OCI-LY7 (cell line): ENCODE measurements around the gene BRD1. TPM values are rescaled to one million over a fixed set of nuclear protein-coding genes. Genes with fewer than 3 reads are reported as not detected.

Experiments used
- BruUV-seq: library from RNA; stranded (reverse); fragments of 400-500 nt; replicated peaks from 2 replicates; lab custom pipeline; 2021; lab: Mats Ljungman, UMichigan
- CTCF ChIA-PET: fragments of 300-600 bp; sonication (Branson Sonifier 250); formaldehyde crosslinking; loops from one replicate; lab custom pipeline; 2022; ENCODE audit warnings: antibody characterized with exemption; ENCODE audit not compliant: unreplicated experiment; lab: Charles Lee
- POLR2A ChIA-PET: fragments of 300-600 bp; sonication (Branson Sonifier 250); formaldehyde crosslinking; loops from one replicate; lab custom pipeline; 2022; ENCODE audit warnings: antibody characterized with exemption; lab: Charles Lee
- DNase-seq: peaks from one replicate; pipeline ENCODE4 v3.0.0-alpha.2; 2015; ENCODE audit warnings: low spot score
- H2AFZ ChIP-seq: fragments of 200-600 bp; sonication (generic), shearing (Covaris generic); 2 replicates; pipeline ENCODE4 v1.6.1; 2014; ENCODE audit warnings: mild to moderate bottlenecking, antibody characterized with exemption, low read length, moderate library complexity
- H3K27ac ChIP-seq: fragments of 200-600 bp; sonication (generic); 2 replicates; pipeline ENCODE4 v1.5.1; 2014; ENCODE audit warnings: mixed run types, low read depth, mild to moderate bottlenecking, moderate library complexity, low read length, inconsistent platforms; ENCODE audit not compliant: poor library complexity, severe bottlenecking
- H3K36me3 ChIP-seq: fragments of 200-600 bp; sonication (generic); 2 replicates; pipeline ENCODE4 v1.6.1; 2014; ENCODE audit warnings: mild to moderate bottlenecking, antibody characterized with exemption, low read length, moderate library complexity, mixed read lengths; ENCODE audit not compliant: insufficient read depth
- H3K4me1 ChIP-seq: fragments of 200-600 bp; sonication (generic); 2 replicates; pipeline ENCODE4 v1.5.1; 2014; ENCODE audit warnings: mild to moderate bottlenecking, low read length; ENCODE audit not compliant: insufficient read depth, poor library complexity, severe bottlenecking
- H3K4me2 ChIP-seq: fragments of 200-600 bp; sonication (generic); 2 replicates; pipeline ENCODE4 v1.6.1; 2014; ENCODE audit warnings: mild to moderate bottlenecking, low read length
- H3K4me3 ChIP-seq: fragments of 200-600 bp; sonication (generic); 2 replicates; pipeline ENCODE4 v1.5.1; 2014; ENCODE audit warnings: mild to moderate bottlenecking, low read depth, low read length; ENCODE audit not compliant: poor library complexity, severe bottlenecking
- H3K79me2 ChIP-seq: fragments of 200-600 bp; sonication (generic); 2 replicates; pipeline ENCODE4 v1.6.1; 2016; ENCODE audit warnings: low read depth, mild to moderate bottlenecking, low read length, moderate library complexity, mixed read lengths; ENCODE audit not compliant: insufficient read depth
- H3K9me2 ChIP-seq: fragments of 200-600 bp; sonication (generic); 2 replicates; pipeline ENCODE4 v1.6.1; 2016; ENCODE audit warnings: mild to moderate bottlenecking, low read length, mixed read lengths; ENCODE audit not compliant: insufficient read depth
- H3K9me3 ChIP-seq: fragments of 200-600 bp; sonication (generic); 2 replicates; pipeline ENCODE4 v1.6.1; 2014; ENCODE audit warnings: mild to moderate bottlenecking, mixed run types, low read length, mixed read lengths
- H4K20me1 ChIP-seq: fragments of 200-600 bp; sonication (generic); 2 replicates; pipeline ENCODE4 v1.6.1; 2014; ENCODE audit warnings: mild to moderate bottlenecking, antibody characterized with exemption, low read length, moderate library complexity, mixed read lengths; ENCODE audit not compliant: insufficient read depth
- CTCF ChIP-seq: fragments of 200-600 bp; sonication (generic); conservative IDR thresholded peaks from 2 replicates; pipeline ENCODE4 v1.5.1; 2014; ENCODE audit warnings: mild to moderate bottlenecking, antibody characterized with exemption, low read length, moderate library complexity, mixed read lengths
- EZH2phosphoT487 ChIP-seq: fragments of 200-600 bp; sonication (generic); IDR thresholded peaks from 2 replicates; pipeline ENCODE4 v1.6.1; 2018; ENCODE audit warnings: low read depth, borderline replicate concordance, mild to moderate bottlenecking, mixed run types, antibody characterized with exemption, low read length, moderate library complexity, mixed read lengths
- intact Hi-C: fragments of 100-400 bp; cut with micrococcal nuclease; formaldehyde crosslinking; loops from one replicate; pipeline ENCODE4 v1.10.0; 2022; ENCODE audit not compliant: unreplicated experiment
- total RNA-seq, 2 experiments: library from RNA; depleted of rRNA in 1 of 2; stranded (reverse); fragments of >200 nt in 1 of 2; shearing (Covaris generic) in 1 of 2; gene quantifications; 2 replicates each; pipeline ENCODE4 v1.2.3, GENCODE V29; 2014 to 2022

Gene BRD1
- total RNA-seq, 2 experiments from 2014 or later: 38.1 to 46.6 TPM

- no peak overlapping the region for H3K4me3 ChIP-seq
- intact Hi-C loops: no loop called here
- TF ChIP-seq EZH2phosphoT487 (no peak), CTCF (no peak)
- peaks cover 20% of the 10 kb centered on the region for H3K4me1 ChIP-seq
- CTCF ChIA-PET: no interaction called here
- no peak overlapping the region for H3K27ac ChIP-seq
- peaks cover 11% of the 10 kb centered on the region; the same call in 1 of the 2 replicates for H3K9me3 ChIP-seq
- no peaks in the 10 kb centered on the region for H3K36me3 ChIP-seq
- POLR2A ChIA-PET: no interaction called here
- no peaks in the 10 kb centered on the region for H4K20me1 ChIP-seq
- no peak for DNase-seq
- H2AFZ ChIP-seq: no peak overlapping the region
- H3K4me2 ChIP-seq: no peak overlapping the region
- H3K79me2 ChIP-seq: no peaks in the 10 kb centered on the region
- no TSS peak for BruUV-seq
- H3K9me2 ChIP-seq: no peaks in the 10 kb centered on the region
Measured at GRCh38 chr22:49765091-49765771, 62.4 kb downstream of the BRD1 start.

GRCh38 chr22:49764127-49764581, 63.5 kb downstream of the BRD1 start:
- CTCF ChIA-PET: no interaction called here

More at GRCh38 chr22:49764127-49764581, 63.5 kb downstream of the BRD1 start:
- Histone ChIP-seq H3K4me2 (no peak overlapping the region), H3K4me3 (no peak overlapping the region), H3K36me3 (no peaks in the 10 kb centered on the region), H2AFZ (no peak overlapping the region), H4K20me1 (no peaks in the 10 kb centered on the region), H3K27ac (no peak overlapping the region), H3K9me2 (no peaks in the 10 kb centered on the region), H3K9me3 (peaks cover 11% of the 10 kb centered on the region; the same call in 1 of the 2 replicates), H3K79me2 (no peaks in the 10 kb centered on the region), H3K4me1 (peaks cover 23% of the 10 kb centered on the region)
- DNase-seq: no peak
- POLR2A ChIA-PET: no interaction called here
- TF ChIP-seq EZH2phosphoT487 (no peak), CTCF (no peak)
- intact Hi-C loops: no loop called here
- no TSS peak for BruUV-seq
